ENCODE measurements around the gene STAG3. TPM values are rescaled to one million over a fixed set of nuclear protein-coding genes. Genes with fewer than 3 reads are reported as not detected.

The STAG3 gene
- total and polyA plus RNA-seq, 2 experiments from 2014 or later = 4.6 to 4.7 TPM

DNA sequence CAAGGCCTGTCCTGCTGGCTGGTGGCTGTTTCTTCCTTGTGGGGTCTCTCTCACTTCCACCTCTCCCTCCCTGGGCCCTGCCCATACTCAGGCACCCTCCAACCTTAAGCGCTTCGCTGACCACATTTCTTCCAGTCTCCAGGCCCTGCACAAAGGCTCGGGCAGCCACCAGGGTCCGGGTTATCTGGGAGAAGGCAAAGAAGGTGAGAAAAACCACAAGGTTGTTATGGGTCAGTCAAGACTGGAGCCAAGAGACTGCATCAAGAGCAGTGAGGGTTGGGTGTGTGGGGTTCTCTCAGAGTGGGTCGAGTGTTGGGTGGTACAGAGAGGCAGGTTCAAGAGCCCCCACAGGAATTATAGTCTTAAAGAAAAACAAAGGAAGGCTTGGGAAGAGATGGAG lies 3.1 kb upstream of the STAG3 start (continued):
- TF ChIP-seq, protein P1, sequence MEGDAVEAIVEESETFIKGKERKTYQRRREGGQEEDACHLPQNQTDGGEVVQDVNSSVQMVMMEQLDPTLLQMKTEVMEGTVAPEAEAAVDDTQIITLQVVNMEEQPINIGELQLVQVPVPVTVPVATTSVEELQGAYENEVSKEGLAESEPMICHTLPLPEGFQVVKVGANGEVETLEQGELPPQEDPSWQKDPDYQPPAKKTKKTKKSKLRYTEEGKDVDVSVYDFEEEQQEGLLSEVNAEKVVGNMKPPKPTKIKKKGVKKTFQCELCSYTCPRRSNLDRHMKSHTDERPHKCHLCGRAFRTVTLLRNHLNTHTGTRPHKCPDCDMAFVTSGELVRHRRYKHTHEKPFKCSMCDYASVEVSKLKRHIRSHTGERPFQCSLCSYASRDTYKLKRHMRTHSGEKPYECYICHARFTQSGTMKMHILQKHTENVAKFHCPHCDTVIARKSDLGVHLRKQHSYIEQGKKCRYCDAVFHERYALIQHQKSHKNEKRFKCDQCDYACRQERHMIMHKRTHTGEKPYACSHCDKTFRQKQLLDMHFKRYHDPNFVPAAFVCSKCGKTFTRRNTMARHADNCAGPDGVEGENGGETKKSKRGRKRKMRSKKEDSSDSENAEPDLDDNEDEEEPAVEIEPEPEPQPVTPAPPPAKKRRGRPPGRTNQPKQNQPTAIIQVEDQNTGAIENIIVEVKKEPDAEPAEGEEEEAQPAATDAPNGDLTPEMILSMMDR (conservative IDR thresholded peaks at IDR 0.05; ENCODE audit: low read depth in 2 of 2) = no peak

DNA sequence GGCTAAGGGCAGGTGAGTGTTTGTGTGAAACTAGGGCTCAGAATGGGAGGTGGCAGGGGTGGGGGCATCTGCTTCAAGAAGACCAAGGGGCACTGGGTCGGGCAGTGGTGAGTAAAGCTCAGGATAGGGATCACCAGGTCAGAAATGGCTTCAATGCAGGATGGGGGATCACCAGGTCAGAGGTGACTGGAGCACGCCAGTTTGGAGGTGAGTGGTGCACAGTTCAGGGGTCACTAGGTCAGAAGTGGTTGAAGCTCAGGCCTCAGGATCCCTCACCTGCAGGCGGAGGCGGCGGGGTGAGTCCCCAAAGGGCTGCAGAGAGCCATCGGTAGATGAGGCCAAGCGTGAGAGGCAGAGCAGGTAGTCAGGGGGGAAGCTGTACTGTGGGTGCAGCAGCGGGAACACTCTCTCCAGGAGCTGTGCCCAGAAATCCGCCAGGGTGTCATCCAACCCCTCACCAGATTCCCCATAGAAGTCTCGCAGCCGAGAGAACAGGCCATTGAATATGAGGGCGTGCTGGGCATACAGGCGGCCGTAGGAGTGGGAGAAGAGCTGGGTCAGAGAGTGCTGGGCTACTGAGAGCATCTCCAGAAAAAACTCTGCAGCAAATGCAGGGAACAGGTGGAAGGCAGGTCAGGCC lies 2.3 kb upstream of the STAG3 start:
- H3K9me2 ChIP-seq (ENCODE audit: insufficient read depth) = no peaks in the 10 kb centered on the region; the same call in 1 of the 2 replicates
- H3K27ac ChIP-seq (ENCODE audit: low read depth) = no peak overlapping the region
- peaks cover 18% of the 10 kb centered on the region for H3K27me3 ChIP-seq (ENCODE audit: insufficient read depth)
- DNase-seq (ENCODE audit: low spot score) (no peak), ATAC-seq (no peak)
- H3K4me1 ChIP-seq (ENCODE audit: insufficient read depth) = peaks cover 12% of the 10 kb centered on the region
- peaks cover 24% of the 10 kb centered on the region for H3K36me3 Mint-ChIP-seq (ENCODE audit: low read depth)
- H3K4me3 Mint-ChIP-seq = peak overlapping the region; percentile 67
- no peak overlapping the region for H3K4me3 ChIP-seq
- H2AFZ ChIP-seq = no peak overlapping the region
- no peak overlapping the region; the same call in 1 of the 2 replicates for H3K27ac Mint-ChIP-seq
- H4K20me1 ChIP-seq (replicated peaks; ENCODE audit: insufficient read depth) = peaks cover 7% of the 10 kb centered on the region; the same call in 1 of the 2 replicates
- peaks cover 4% of the 10 kb centered on the region; the same call in 1 of the 2 replicates for H3K36me3 ChIP-seq (ENCODE audit: insufficient read depth)
- no peaks in the 10 kb centered on the region; the same call in 2 of the 3 replicates for H3K9me3 Mint-ChIP-seq
- H3K27me3 Mint-ChIP-seq (ENCODE audit: insufficient read depth, low read depth, poor library complexity) = peaks cover 36% of the 10 kb centered on the region
- TF ChIP-seq ZNF331 (CRISPR knock-in tag; IDR thresholded peaks at IDR 0.05; ENCODE audit: low read depth) = no peak
- TF ChIP-seq, protein P2, sequence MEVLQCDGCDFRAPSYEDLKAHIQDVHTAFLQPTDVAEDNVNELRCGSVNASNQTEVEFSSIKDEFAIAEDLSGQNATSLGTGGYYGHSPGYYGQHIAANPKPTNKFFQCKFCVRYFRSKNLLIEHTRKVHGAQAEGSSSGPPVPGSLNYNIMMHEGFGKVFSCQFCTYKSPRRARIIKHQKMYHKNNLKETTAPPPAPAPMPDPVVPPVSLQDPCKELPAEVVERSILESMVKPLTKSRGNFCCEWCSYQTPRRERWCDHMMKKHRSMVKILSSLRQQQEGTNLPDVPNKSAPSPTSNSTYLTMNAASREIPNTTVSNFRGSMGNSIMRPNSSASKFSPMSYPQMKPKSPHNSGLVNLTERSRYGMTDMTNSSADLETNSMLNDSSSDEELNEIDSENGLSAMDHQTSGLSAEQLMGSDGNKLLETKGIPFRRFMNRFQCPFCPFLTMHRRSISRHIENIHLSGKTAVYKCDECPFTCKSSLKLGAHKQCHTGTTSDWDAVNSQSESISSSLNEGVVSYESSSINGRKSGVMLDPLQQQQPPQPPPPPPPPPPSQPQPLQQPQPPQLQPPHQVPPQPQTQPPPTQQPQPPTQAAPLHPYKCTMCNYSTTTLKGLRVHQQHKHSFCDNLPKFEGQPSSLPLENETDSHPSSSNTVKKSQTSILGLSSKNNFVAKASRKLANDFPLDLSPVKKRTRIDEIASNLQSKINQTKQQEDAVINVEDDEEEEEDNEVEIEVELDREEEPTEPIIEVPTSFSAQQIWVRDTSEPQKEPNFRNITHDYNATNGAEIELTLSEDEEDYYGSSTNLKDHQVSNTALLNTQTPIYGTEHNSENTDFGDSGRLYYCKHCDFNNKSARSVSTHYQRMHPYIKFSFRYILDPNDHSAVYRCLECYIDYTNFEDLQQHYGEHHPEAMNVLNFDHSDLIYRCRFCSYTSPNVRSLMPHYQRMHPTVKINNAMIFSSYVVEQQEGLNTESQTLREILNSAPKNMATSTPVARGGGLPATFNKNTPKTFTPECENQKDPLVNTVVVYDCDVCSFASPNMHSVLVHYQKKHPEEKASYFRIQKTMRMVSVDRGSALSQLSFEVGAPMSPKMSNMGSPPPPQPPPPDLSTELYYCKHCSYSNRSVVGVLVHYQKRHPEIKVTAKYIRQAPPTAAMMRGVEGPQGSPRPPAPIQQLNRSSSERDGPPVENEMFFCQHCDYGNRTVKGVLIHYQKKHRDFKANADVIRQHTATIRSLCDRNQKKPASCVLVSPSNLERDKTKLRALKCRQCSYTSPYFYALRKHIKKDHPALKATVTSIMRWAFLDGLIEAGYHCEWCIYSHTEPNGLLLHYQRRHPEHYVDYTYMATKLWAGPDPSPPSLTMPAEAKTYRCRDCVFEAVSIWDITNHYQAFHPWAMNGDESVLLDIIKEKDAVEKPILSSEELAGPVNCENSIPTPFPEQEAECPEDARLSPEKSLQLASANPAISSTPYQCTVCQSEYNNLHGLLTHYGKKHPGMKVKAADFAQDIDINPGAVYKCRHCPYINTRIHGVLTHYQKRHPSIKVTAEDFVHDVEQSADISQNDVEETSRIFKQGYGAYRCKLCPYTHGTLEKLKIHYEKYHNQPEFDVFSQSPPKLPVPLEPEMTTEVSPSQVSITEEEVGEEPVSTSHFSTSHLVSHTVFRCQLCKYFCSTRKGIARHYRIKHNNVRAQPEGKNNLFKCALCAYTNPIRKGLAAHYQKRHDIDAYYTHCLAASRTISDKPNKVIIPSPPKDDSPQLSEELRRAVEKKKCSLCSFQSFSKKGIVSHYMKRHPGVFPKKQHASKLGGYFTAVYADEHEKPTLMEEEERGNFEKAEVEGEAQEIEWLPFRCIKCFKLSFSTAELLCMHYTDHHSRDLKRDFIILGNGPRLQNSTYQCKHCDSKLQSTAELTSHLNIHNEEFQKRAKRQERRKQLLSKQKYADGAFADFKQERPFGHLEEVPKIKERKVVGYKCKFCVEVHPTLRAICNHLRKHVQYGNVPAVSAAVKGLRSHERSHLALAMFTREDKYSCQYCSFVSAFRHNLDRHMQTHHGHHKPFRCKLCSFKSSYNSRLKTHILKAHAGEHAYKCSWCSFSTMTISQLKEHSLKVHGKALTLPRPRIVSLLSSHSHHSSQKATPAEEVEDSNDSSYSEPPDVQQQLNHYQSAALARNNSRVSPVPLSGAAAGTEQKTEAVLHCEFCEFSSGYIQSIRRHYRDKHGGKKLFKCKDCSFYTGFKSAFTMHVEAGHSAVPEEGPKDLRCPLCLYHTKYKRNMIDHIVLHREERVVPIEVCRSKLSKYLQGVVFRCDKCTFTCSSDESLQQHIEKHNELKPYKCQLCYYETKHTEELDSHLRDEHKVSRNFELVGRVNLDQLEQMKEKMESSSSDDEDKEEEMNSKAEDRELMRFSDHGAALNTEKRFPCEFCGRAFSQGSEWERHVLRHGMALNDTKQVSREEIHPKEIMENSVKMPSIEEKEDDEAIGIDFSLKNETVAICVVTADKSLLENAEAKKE (CRISPR knock-in tag; IDR thresholded peaks at IDR 0.05) = no peak
- TF ChIP-seq ZNF114 (CRISPR knock-in tag; IDR thresholded peaks at IDR 0.05) = no peak
- TF ChIP-seq CREB1 (CRISPR knock-in tag; IDR thresholded peaks at IDR 0.05; ENCODE audit: low read depth) = no peak
- no peak for TF ChIP-seq STAT1 (IDR thresholded peaks at IDR 0.05; ENCODE audit: unreplicated experiment)
- TF ChIP-seq, protein P3, sequence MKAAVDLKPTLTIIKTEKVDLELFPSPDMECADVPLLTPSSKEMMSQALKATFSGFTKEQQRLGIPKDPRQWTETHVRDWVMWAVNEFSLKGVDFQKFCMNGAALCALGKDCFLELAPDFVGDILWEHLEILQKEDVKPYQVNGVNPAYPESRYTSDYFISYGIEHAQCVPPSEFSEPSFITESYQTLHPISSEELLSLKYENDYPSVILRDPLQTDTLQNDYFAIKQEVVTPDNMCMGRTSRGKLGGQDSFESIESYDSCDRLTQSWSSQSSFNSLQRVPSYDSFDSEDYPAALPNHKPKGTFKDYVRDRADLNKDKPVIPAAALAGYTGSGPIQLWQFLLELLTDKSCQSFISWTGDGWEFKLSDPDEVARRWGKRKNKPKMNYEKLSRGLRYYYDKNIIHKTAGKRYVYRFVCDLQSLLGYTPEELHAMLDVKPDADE (IDR thresholded peaks at IDR 0.05) = no peak
- no peak for TF ChIP-seq EZH2 (IDR thresholded peaks at IDR 0.05; ENCODE audit: low read depth, unreplicated experiment)
- TF ChIP-seq POLR2AphosphoS5 (IDR thresholded peaks at IDR 0.05; ENCODE audit: low read depth) = no peak
- TF ChIP-seq, protein P4, sequence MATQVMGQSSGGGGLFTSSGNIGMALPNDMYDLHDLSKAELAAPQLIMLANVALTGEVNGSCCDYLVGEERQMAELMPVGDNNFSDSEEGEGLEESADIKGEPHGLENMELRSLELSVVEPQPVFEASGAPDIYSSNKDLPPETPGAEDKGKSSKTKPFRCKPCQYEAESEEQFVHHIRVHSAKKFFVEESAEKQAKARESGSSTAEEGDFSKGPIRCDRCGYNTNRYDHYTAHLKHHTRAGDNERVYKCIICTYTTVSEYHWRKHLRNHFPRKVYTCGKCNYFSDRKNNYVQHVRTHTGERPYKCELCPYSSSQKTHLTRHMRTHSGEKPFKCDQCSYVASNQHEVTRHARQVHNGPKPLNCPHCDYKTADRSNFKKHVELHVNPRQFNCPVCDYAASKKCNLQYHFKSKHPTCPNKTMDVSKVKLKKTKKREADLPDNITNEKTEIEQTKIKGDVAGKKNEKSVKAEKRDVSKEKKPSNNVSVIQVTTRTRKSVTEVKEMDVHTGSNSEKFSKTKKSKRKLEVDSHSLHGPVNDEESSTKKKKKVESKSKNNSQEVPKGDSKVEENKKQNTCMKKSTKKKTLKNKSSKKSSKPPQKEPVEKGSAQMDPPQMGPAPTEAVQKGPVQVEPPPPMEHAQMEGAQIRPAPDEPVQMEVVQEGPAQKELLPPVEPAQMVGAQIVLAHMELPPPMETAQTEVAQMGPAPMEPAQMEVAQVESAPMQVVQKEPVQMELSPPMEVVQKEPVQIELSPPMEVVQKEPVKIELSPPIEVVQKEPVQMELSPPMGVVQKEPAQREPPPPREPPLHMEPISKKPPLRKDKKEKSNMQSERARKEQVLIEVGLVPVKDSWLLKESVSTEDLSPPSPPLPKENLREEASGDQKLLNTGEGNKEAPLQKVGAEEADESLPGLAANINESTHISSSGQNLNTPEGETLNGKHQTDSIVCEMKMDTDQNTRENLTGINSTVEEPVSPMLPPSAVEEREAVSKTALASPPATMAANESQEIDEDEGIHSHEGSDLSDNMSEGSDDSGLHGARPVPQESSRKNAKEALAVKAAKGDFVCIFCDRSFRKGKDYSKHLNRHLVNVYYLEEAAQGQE (IDR thresholded peaks at IDR 0.05; ENCODE audit: unreplicated experiment) = no peak
- no peak for TF ChIP-seq NANOG (IDR thresholded peaks at IDR 0.05; ENCODE audit: borderline replicate concordance)
- TF ChIP-seq EZH2phosphoT487 (IDR thresholded peaks at IDR 0.05; ENCODE audit: unreplicated experiment) = no peak
- H3K4me2 ChIP-seq = no peak overlapping the region
- peaks cover 7% of the 10 kb centered on the region for H3F3A ChIP-seq (replicated peaks; ENCODE audit: low read depth)
- peaks cover 27% of the 10 kb centered on the region for H3K4me1 Mint-ChIP-seq
- peaks cover 12% of the 10 kb centered on the region for H3K79me2 ChIP-seq (replicated peaks; ENCODE audit: insufficient read depth)

All from GM23338 (cell line).